ENCODE results near the gene RPL36.
A peak's percentile ranks its signal among the peaks of the same experiment; 100 is the strongest.
"Not testable (repeated sequence)": the region's sequence is repeated elsewhere in the genome, so short reads cannot be mapped to it uniquely, and the experiment has no call there.

Gene RPL36

GRCh38 chr19:5676105-5676771, 13.9 kb upstream of the RPL36 start:
- no peak for DNase-seq

GRCh38 chr19:5676772-5677105, 13.4 kb upstream of the RPL36 start:
- no peak for DNase-seq

GRCh38 chr19:5677136-5677535, 13.0 kb upstream of the RPL36 start:
- DNase-seq = no peak

GRCh38 chr19:5677580-5677979, 12.5 kb upstream of the RPL36 start:
- no peak for DNase-seq

GRCh38 chr19:5678071-5678718, 11.9 kb upstream of the RPL36 start:
- DNase-seq = no peak

GRCh38 chr19:5679289-5680083, 10.6 kb upstream of the RPL36 start:
- DNase-seq = no peak

GRCh38 chr19:5680084-5680436, 10.0 kb upstream of the RPL36 start:
- DNase-seq = no peak

- DNase-seq = peak; percentile 98
Observed at GRCh38 chr19:5680437-5681368, 9.4 kb upstream of the RPL36 start, which contains the start of the genes HSD11B1L and MICOS13. Gene HSD11B1L, plus strand, starts transcription at chr19:5681027. Its CDS starts 3,806 bp downstream, at chr19:5684833. Gene MICOS13, minus strand, starts transcription at chr19:5680516. Its CDS starts 30 bp downstream, at chr19:5680486.

GRCh38 chr19:5681391-5682106, 8.5 kb upstream of the RPL36 start:
- no peak for DNase-seq

GRCh38 chr19:5682107-5682482, 8.0 kb upstream of the RPL36 start:
- DNase-seq = no peak

- DNase-seq = no peak
Observed at GRCh38 chr19:5683177-5683886, 6.8 kb upstream of the RPL36 start.

GRCh38 chr19:5684694-5685430, 5.2 kb upstream of the RPL36 start:
- DNase-seq = no peak

- DNase-seq = no peak
Observed at GRCh38 chr19:5686326-5686646, 3.8 kb upstream of the RPL36 start.

GRCh38 chr19:5686647-5687359, 3.3 kb upstream of the RPL36 start:
- DNase-seq = peak; percentile 96

GRCh38 chr19:5687360-5688198, 2.5 kb upstream of the RPL36 start:
- no peak for DNase-seq

GRCh38 chr19:5688262-5688881, 1.7 kb upstream of the RPL36 start:
- not testable (repeated sequence) for DNase-seq

- DNase-seq = no peak
Observed at GRCh38 chr19:5690955-5691821, 1.1 kb downstream of the RPL36 start.

All from activated gamma-delta T cell treated with Interleukin-2 at 50 U/mL for 16 hours (primary cell).